Ovary (tissue), 9 donors: ENCODE results near the gene PRDM16. TPM values are rescaled to one million over a fixed set of nuclear protein-coding genes. Genes with fewer than 3 reads are reported as not detected.

ENCODE experiments used
- DNase-seq, 5 donors: peaks; one replicate each; pipeline ENCODE4 v3.0.0-alpha.2; 2019 to 2020
- H3K27ac ChIP-seq, 2 donors: fragments of 200-600 bp; one replicate each; pipeline versions ENCODE4 v1.5.1 to v1.8.0; 2019 to 2022
- H3K27me3 ChIP-seq: fragments of 200-600 bp; one replicate; pipeline ENCODE4 v1.8.0; 2022
- H3K36me3 ChIP-seq: fragments of 200-600 bp; sonication (generic); one replicate; pipeline ENCODE4 v1.5.1; 2019
- H3K4me1 ChIP-seq: one replicate; pipeline ENCODE4 v1.8.1; 2013; ENCODE audit warnings: mild to moderate bottlenecking, moderate library complexity; ENCODE audit not compliant: insufficient read depth
- H3K4me3 ChIP-seq: fragments of 200-600 bp; sonication (generic); one replicate; pipeline ENCODE4 v1.5.1; 2017
- H3K9me3 ChIP-seq, 2 donors: fragments of 200-600 bp in 1 of 2; sonication (generic) in 1 of 2; one replicate each; pipeline versions ENCODE4 v1.5.1 to v1.8.1; 2013 to 2019; ENCODE audit warnings: mild to moderate bottlenecking in 1 of 2, moderate library complexity in 1 of 2
- CTCF ChIP-seq, 3 donors: fragments of 450-650 bp in 2 of 3; fragments of 200-600 bp in 1 of 3; IDR thresholded peaks; one replicate each; pipeline versions ENCODE4 v1.5.1 to v1.8.0; 2016 to 2022; ENCODE audit warnings: antibody characterized with exemption in 3 of 3, mild to moderate bottlenecking in 1 of 3
- EP300 ChIP-seq: sonication (generic); formaldehyde crosslinking; IDR thresholded peaks from one replicate; pipeline ENCODE4 v1.6.1; 2017; ENCODE audit warnings: antibody characterized with exemption
- POLR2A ChIP-seq: fragments of 450-650 bp; IDR thresholded peaks from one replicate; pipeline ENCODE4 v1.6.1; 2017; ENCODE audit warnings: antibody characterized with exemption, mild to moderate bottlenecking, moderate library complexity
- WGBS, 3 donors: extraction: QIAGEN DNeasy Blood & Tissue Kit in 1 of 3; methylation state at CpG; one replicate each; pipeline versions ENCODE4 v1.1.5 to v1.1.7; 2013 to 2017; 5-methylcytosine and 5-hydroxymethylcytosine counted together
- intact Hi-C, 4 donors: fragments of 100-400 bp; cut with DNase I; formaldehyde crosslinking; loops; one replicate each; pipeline versions ENCODE4 v1.11.0 to v1.15.1; 2022 to 2023
- polyA plus RNA-seq, 2 donors: library from polyadenylated mRNA; stranded (reverse); fragments of 200-250 nt in 1 of 2; fragments of 350-450 nt in 1 of 2; fragmentation: Illumina TruSeq in 1 of 2; extraction: RNeasy Lipid Tissue Mini Kit (QIAGEN cat#74804) in 1 of 2; gene quantifications; one replicate each; pipeline ENCODE4 v1.2.3, GENCODE V29; 2013 to 2014
- total RNA-seq, 7 donors: library from RNA; depleted of rRNA in 2 of 7; stranded (reverse); fragments of >200 nt in 2 of 7; fragmentation: NEBNext Ultra II Directional in 3 of 7; extraction: Animal tissue kit (Norgen Biotek cat#: 25700) in 3 of 7; gene quantifications; one replicate each; pipeline versions ENCODE4 v1.1.0 to v1.2.4, GENCODE V29; 2016 to 2023
- donor health status: DM: no; HTN: no; CAD: no; lungs with moderate emphysema.
- donor health status: DM: no; HTN: no; CAD: no.
- donor health status: Bipolar disorder and iron deficiency.
- donor health status: DM: yes; HTN: yes; CAD: no.
- donor health status: DM: no; HTN: no; CAD: no.
- donor health status: DM: yes; HTN: yes; CAD: no.

Gene PRDM16
- total and polyA plus RNA-seq, 9 donors: 1.1 to 17.3 (median 3.9) TPM

GRCh38 chr1:3457910-3458883, 389.2 kb downstream of the PRDM16 start:
- Histone ChIP-seq H3K4me3 (no peak overlapping the region), H3K9me3 (no peaks in the 10 kb centered on the region), H3K36me3 (no peaks in the 10 kb centered on the region), H3K4me1 (peaks cover 11% of the 10 kb centered on the region), H3K27me3 (no peaks in the 10 kb centered on the region), H3K27ac (no peak overlapping the region)
- intact Hi-C loops: loop anchor here in 1 of 4 donors (10.0 kb wide), 1 partner anchor 267 kb away; no protein-coding TSS in a partner anchor
- DNase-seq: peak in 1 of 5 donors; percentile 9
- 75 to 83% (median 79%) methylated on average over 18 of the region's 18 CpGs for WGBS, 3 donors
- TF ChIP-seq POLR2A (no peak), CTCF (IDR thresholded peaks at IDR 0.05) (no peak), EP300 (no peak)

- Histone ChIP-seq H3K27me3 (no peaks in the 10 kb centered on the region), H3K27ac (peak overlapping the region in 1 of 2 donors; percentile 25), H3K4me3 (no peak overlapping the region), H3K4me1 (peaks cover 8% of the 10 kb centered on the region), H3K36me3 (no peaks in the 10 kb centered on the region), H3K9me3 (no peaks in the 10 kb centered on the region)
- TF ChIP-seq POLR2A: no peak
- TF ChIP-seq EP300: no peak
- TF ChIP-seq CTCF (IDR thresholded peaks at IDR 0.05): no peak
- intact Hi-C loops: loop anchor here in 1 of 4 donors (10.0 kb wide), 1 partner anchor 266 kb away; no protein-coding TSS in a partner anchor
- peak in 1 of 5 donors; percentile 17 for DNase-seq
- 93 to 94% (median 94%) methylated on average over 24 of the region's 24 CpGs for WGBS, 3 donors
Observed at GRCh38 chr1:3459051-3459908, 390.3 kb downstream of the PRDM16 start.

- peaks cover 8% of the 10 kb centered on the region for H3K4me1 ChIP-seq
- DNase-seq: peak in 1 of 5 donors; percentile 13
- WGBS, 3 donors: 55 to 75% (median 61%) methylated on average over 23 of the region's 23 CpGs
- no peak for TF ChIP-seq CTCF (IDR thresholded peaks at IDR 0.05)
- no peak for TF ChIP-seq POLR2A
- no peak for TF ChIP-seq EP300
- no peaks in the 10 kb centered on the region for H3K36me3 ChIP-seq
- peak overlapping the region in 1 of 2 donors; percentile 25 for H3K27ac ChIP-seq
- no peak overlapping the region for H3K4me3 ChIP-seq
- intact Hi-C loops: loop anchor here in 2 of 4 donors (10.0 kb wide), 2 partner anchors 255 to 265 kb away; no protein-coding TSS in a partner anchor
- H3K27me3 ChIP-seq: no peaks in the 10 kb centered on the region
- H3K9me3 ChIP-seq: no peaks in the 10 kb centered on the region
Observed at GRCh38 chr1:3459940-3460671, 391.1 kb downstream of the PRDM16 start.
